Measurements from ENCODE around the gene SHC3.

SHC3 gene

DNA sequence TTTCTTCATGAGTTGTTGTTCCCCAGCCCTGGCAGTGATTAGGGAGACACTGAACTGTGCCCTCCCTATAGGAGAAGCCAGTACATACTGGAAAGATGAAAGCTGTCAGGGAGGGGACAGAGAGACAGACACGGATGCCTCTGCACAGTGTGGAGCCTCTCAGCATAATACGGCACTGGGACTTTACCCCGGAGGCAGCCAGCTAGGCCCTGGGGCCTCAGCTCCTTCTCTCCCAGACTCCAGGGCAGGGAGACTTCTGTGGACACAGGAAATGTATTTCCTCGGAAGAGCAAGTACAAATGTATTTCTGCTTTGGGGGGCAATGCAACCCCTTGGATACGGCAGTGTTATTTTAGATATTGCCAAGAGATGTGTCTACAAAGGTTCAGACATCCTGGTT, 125.3 kb downstream of the SHC3 start:
- DNase-seq, result no peak
- no peak for ATAC-seq

DNA sequence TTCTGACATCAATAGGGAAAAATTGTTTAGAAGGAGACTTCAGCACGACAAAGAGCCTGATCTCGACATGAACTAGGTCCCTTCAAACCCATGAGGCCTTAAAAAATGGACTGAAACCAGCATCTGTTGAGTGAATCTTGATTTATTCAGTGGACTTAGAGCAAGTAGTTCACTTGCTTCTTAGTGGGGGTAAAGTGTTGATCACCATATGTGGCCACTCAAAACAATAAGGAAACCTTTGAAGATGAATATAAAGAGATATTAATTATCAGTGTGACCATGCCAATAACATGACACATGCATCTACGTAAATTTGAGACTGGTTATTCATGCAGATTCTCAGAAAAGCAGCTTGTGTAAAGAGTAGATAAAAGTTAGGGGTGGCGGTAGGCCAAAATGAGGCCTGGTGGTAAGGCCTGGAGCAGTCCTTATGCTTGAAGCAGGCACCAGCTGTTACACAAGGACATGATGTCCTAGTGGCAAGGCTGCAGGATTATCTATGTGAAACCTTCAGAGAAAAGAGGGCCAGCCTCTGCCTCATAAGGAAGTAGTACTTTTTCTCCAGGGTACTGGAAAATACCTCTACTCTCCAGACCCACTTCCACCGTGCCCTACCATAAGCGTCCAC, 126.0 kb downstream of the SHC3 start:
- ATAC-seq, result no peak

DNA sequence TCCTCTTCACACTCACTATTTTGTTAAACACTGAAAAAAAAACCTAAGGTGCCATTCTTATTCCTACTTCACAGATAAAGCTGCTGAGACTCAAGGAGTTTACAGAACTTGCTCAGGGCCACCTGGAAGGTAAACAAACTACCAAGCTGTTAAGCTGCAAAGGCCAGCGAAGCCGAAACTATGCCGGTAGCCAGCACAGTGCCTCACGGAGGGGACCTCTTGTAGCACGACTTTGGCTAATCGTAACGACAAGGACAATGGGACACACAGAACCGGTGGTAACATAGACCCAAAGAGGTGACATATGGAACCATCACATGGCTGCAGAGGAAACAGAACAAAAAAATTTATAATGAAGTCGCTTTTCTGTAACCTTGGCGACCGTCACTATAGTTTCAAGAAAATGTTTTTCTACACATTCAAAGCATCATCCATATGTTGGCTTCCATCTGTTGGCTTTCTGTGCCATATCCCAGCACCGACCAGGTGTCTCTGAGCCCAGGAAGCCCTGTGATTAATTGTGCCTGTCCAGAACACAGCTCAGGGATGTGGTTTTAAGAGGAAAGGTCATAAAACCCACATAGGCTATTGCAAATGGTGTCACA, 127.1 kb downstream of the SHC3 start:
- no peak for DNase-seq
- no peak for ATAC-seq

More for the DNA sequence above, 126.0 kb downstream of the SHC3 start:
- no peak for DNase-seq

DNA sequence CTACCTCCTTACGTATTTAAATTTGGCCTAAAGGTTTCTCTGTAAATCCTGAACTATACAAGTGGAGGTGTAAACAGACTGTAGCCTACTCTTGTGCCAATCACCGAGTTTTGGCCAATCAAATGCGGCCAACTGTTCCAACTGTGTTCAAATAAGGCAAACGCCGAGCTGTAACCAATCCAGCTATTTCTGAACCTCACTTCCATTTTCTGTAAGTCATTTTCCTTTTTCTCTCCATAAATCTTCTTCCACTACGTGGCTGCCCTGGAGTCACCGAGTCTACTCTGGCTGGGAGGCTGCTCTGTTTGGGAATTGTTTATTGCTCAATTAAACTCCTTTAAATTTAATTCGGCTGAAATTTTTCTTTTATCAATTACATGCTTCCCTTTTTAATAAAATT, 129.0 kb downstream of the SHC3 start:
- DNase-seq (no peak), ATAC-seq (no peak)

DNA sequence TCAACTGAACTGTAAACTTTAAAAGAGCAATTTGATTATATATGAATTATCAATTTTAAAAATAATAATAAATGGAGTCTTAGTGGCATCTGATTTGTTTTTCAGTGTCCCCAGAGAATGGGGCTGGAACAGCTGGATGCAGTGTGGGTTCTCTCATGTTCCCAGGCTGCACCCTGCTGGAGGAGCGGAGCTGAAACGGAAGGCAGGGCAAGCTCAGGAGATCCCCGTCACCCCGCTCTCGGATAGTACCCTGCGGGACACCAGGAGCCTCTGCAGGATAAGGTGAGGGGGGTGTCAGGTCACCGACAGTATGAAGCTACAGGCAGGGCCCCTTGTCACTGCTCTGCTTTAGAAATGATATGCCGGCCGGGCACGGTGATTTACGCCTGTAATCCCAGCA, 130.0 kb downstream of the SHC3 start:
- no peak for DNase-seq
- no peak for ATAC-seq

DNA sequence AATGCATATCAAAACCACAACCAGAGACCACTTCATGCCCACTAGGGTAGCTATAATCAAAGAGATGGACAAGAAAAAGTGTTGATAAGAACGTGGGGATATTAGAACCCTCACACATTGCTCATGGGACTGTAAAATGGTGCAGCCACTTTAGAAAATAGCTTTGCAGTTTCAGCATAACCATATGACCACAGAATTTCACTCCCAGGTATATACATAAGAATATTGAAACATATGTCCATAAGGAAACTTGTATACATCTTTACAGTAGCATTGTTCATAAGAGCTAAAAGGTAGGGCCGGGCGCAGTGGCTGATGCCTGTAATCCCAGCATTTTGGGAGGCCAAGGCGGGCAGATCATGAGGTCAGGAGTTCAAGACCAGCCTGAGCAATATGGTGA, 131.0 kb downstream of the SHC3 start:
- DNase-seq (no peak), ATAC-seq (no peak)

DNA sequence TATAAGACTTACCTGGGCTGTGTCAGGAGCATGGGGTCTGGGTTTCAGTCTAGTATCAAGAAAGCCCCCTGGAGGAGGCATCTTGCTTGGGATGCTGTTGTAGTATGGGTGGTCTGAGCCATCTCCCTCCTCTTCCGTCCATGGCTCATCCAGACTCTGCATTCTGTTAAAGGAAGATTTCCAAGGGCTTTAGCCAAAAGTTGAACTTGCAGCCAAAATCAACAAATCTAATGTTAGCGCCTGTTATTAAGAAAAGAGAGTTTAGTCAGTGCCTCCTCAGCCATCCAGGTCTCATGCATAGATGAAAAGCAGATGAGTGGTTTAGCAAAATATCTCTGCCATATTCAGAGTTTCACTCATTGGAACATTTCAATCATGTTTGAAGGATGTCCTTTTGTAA, 131.8 kb downstream of the SHC3 start:
- no peak for DNase-seq

DNA sequence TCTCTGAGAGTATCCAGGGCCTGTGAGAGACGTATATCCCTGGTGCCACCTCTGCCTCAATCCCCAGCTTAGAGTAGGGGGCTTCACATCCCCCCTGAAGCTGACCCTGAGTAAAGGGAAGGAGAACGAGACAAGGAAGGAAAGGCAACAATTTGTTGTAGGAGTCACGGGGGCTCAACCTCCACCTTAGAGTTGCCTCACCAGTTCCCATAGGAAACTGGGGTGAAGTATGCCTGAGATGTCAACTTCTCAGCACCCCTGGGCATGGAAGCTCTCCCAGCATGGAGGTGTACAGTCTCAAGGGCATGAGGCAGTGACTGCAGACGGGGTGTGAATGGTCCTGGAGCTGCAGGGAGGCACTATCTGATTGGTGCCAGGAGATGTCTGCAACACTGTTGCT, 133.7 kb downstream of the SHC3 start:
- no peak for DNase-seq
- ATAC-seq, result no peak

More for the DNA sequence above, 131.8 kb downstream of the SHC3 start:
- no peak for ATAC-seq

DNA sequence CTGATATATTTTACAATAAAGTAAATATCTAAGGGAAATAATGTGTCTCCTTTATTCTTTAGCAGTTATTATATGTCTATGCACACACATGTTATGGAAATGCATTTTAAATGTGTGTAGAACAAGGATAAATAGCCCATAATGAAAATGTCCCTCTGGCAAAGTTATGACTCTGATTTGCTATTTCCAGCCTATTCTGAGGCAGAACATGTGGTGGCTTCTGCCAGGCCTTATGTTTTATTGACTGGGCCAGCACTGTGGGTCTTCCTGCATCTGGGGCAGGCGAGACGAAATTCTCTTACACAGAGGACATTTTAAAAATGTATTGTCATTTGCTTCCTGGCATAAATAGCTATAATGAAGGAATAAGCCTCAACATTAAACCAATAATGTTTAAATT, 134.5 kb downstream of the SHC3 start:
- DNase-seq, result no peak
- ATAC-seq, result no peak

DNA sequence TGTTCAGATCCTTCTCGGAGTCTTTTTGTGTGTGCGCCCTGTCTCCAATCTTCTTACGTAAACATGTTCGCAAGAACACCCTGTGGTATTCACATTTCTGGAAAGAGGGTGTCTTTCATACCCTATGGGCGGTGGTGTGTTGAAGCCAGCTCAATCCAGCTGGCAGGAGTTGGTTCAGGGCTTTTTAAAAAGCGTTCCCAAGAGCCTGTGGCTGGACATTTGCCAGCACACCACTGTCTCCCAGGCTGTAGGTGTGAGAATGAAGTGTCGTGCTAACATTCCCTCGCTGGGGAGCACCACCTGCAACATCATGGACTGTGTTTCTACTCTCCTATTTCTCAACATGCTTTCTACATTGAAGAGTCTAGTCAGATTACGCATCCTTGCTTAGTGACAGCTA, 135.6 kb downstream of the SHC3 start:
- ATAC-seq (no peak), DNase-seq (no peak)

DNA sequence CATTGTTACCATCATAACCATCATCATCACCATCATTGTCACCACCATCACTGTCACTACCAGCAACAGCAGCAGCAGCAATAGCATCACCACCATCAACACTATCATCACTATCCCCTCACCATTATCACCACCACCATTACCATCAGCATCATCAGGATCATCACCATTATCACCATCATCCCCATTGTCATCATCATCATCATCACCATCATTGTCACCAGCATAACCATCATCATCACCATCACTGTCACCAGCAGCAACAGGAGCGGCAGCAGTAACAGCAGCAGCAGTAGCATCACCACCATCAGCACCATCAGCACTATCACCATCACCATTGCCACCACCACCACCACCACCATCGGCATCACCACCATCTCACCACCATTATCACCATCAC, 139.0 kb downstream of the SHC3 start:
- ATAC-seq, result no peak
- DNase-seq, result no peak

DNA sequence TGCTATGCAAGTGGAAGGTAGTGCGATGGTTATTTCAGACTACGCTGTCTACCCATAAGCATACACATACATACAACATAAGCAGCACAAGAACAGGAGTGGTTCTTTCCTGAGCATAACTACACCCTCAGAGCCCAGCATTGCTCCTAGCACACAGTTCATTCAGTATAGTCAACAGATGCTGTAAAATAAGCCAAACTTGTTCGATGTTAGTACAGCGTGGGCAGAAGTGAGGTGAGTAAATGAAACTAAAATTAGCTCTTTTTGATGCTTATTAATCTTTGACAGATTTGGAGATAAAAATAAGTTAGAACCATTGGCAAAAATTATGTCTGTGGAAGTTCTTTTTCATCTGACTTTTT, 139.5 kb downstream of the SHC3 start:
- ATAC-seq (no peak), DNase-seq (no peak)

DNA sequence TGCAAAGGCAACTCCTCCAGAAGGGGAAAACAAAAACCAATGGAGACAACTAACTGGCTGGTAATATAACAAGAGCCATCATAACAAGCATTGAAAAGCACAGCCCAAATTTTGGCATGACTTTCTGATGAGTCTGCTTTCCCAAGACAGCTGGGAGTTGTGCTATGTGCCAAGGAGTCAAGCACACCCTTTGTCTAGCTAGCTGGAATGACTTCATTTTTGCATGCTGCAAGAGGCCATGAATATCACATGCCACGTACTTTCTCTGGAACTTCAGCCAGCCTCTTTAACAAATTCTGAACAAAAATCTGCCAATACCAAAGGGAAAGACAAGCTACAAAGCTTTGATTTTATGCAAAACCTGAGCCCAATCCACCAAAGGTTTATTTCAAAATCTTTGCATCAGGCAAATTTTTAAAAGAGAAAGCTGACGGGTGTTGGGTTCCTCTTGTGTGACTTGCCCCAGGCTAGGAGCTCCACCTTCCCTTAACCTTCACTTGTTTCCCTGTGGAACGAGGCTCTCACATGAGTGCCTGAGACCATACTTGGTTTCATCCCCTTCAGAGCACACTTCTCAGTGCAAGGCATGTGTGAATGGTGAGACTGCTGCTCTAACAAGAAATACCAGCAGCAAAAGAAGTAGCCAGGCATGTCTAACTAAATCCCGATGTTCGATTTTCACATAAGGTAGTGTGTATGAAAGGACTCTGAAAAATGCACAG, 140.1 kb downstream of the SHC3 start:
- DNase-seq (no peak), ATAC-seq (no peak)

DNA sequence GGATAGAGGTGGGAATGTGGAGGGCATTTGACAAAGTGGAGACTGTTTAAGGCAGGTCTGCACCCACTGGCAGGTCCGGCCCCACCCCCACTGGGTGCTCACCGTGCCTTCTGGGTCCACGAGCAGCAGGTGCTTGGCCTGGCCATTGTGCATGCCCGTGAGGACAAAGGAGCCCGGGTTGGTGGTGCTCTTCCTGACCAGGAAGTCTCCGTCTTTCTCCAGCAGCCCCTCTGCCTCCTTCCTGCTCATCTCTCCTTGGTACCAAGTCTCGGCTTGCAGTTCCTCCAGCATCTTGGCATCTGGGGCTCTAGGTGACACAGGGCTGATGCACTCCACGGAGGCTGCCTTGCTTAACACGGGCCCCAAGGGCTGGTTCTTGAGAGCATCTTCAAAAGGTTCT, 140.7 kb downstream of the SHC3 start:
- ATAC-seq (no peak), DNase-seq (no peak)

DNA sequence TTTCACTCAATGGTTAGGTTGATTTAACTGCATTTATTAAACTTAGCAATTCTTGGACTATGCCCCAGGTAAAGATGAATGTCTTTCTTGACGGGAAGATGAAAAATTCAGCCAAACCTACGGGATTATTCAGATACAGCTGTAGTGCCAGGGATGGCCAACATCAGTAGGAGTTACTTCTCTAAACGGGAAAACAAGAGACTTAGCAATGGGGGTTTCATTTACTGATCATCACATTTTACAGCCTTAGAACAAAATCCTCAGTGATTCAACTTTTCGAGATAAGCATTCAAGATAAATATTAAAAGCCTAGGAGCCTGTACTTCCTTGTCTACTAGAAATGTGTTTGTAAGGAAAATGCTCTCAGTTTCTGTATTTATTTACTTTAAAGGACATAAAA, 141.3 kb downstream of the SHC3 start:
- DNase-seq (no peak), ATAC-seq (no peak)

DNA sequence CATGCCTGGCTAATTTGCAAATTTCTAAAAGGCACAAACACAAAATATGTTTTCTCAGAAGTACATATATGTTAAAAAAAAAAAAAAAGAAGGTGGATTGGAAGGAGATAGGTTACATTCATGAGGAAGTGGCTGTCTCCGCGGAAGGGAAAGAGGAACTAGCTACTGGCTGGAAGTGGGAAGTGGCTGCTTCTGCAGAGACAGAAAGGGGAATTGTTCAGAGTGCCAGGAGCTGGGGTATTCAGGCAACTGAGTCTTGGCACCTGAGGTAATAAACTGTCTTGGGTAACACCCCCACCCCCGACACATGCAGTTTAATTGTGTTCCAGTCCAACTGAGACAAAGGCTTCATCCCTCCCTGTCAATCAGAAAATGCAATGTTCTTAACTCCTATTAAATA, 141.7 kb downstream of the SHC3 start:
- DNase-seq (no peak), ATAC-seq (no peak)

DNA sequence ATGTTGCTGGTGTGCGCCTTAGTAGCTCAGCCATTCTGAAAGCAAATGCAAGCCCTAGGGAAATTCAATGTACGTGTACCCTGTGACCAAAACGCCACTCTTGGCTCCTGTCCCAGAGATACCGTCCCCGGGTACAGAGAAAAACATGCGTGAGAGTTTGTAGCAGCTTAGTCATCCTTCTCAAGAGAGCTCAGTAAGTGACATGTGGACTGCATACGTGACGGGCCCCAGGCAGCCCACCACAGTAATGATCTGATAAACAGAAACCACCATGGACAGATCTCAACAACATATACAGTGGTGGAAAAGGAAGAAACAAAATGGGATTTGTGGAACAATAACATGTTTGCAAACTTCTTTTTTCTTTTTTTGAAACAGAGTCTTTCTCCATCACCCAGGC, 142.2 kb downstream of the SHC3 start:
- DNase-seq, result no peak

DNA sequence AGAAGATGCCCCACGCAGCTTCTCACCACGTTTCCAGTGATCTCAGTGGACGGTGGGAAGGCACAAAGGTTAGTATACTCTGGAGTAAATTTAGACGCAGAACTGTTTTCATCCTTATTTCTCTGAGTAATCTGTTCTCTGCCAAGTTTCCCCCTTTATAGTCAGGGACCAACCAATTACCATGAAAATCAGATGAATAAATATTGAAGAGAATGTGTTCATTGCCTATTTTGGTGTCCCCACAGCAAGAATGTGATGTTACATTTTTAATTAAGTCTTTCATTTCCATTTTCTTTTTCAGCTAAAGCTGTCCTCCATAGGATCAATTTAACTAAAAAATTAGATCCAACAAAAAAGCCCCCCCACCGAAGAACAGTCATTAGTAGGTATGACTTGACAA, 146.0 kb downstream of the SHC3 start:
- DNase-seq (no peak), ATAC-seq (no peak)

More for the DNA sequence above, 142.2 kb downstream of the SHC3 start:
- no peak for ATAC-seq

DNA sequence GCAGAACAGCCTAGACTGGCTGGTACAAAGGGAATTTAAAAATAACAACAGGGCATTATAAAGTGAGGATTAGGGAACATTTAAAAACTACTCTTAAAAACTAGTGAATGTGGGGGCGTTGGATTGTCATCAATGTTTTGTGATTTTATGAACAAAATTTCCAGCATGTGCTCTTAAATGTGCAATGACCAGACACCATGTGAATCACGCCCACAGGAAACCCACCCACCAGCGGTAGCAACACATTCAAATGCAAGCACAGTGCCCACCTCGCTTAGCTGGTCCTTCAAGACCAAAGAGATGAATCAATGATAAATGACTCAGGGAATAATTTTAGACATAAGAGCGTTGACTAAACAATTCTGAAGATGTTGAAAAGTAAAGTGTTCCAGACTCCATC, 146.4 kb downstream of the SHC3 start:
- DNase-seq, result no peak
- ATAC-seq, result no peak

DNA sequence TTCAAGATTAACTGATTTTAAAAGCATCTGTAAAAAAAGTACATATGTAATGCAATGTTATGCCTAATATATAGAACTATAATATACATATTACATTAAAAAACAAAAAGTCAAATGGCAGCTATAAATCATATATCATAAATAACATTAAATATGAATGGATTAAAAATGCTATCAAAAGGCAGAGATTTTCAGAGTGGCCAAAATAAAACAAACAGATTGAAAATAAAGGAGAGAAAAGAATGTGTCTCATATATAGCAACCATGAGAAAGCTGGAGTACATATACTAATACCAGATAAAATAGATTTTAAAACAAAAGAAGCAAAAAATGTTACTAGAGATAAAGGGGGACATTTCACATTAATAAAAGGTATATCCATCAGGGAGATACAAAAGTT, 148.8 kb downstream of the SHC3 start:
- ATAC-seq (no peak), DNase-seq (no peak)

DNA sequence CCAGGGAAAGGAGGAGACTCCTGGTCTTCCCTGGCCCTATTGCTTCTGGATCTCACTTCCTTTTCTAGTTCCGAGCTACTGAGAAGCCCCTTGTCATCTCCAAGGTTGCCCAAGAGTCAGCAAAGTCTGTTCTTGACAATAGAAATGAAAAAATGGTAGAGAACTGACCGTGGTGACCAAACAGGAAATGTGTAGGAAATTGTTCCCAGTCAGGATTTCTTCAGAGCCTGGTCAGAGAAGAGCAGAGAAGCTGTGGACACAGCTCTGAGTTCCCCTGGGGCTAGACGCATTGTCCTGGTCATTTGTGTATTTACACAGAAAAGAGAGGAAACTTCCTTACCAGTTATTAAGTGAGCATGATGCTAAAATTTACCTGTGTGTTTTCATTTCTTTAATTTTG, 151.7 kb downstream of the SHC3 start:
- DNase-seq (no peak), ATAC-seq (no peak)

DNA sequence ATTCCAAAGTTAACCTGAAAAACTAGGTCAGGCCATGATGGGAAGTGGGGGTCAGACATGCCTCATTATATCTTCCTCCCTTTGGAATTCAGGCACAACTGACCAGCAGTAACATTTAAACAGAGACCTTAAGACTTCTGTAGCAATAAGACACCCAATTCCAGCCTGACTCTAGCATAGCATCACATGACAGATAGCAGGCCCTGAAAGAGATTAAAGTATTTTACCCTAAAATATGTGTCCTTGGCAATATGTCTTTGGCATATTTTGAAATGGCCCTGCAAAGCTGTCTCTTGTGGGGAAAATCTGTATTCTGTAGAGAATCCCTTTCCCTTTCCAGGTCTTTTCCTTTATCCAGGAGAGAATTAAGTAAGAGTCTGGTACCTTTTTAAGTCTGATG, 153.1 kb downstream of the SHC3 start:
- no peak for DNase-seq
- no peak for ATAC-seq

DNA sequence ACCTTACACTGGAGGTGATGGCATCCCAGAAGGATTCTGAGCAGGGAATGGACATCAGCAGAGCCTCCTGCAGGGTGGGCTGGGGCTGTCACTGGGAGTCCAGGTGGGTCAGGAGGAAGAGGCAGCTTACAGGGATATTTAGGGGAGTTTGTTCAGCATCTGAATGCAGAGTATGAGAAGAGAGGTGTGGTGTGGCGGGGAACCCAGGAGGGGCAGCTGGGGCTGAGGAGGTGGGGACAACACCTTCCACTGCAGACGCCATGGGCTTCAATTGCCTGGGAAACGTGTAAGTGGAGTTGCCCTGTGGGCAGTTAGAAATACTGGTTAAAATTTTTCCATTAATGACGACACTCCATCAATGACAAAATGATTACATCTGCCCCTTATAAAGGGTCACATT, 153.9 kb downstream of the SHC3 start:
- ATAC-seq, result no peak
- no peak for DNase-seq

DNA sequence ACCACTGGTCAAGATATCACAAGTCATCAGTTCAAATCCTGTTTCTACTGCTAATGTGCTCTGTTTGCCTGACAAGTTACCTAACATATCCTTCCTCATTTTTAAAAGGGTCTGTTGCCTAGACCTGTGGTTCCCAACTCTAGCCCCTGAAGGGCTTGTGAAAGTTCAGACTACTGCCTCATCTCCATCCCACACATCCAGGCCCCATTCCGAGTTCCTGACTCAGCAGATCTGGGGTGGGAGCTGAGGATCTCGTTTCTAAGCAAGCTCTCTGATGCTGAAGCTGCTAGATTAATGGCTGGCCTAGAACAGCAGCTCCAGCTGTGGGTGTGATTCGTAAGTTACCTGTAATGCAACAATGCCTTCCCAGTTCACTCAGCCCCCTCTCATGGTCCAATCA, 154.9 kb downstream of the SHC3 start:
- DNase-seq (no peak), ATAC-seq (no peak)

Measured in stimulated activated naive CD8-positive, alpha-beta T cell treated with anti-CD3 and anti-CD28 coated beads, Interleukin-15, Interleukin-2, amounts not matched to agents 100 U/mL and 50 U/mL, for 24 hours (primary cell).